ENCODE measurements around the gene XRCC2. TPM values are rescaled to one million over a fixed set of nuclear protein-coding genes. Genes with fewer than 3 reads are reported as not detected.

XRCC2 gene
- total RNA-seq, 4 donors from 2014 or later = 0.17 to 0.57 (median 0.43) TPM

GRCh38 chr7:152672626-152673025 is 3.3 kb downstream of the XRCC2 start:
- no peak for DNase-seq (ENCODE audit: extremely low spot score)
- Histone ChIP-seq H3K36me3 (no peaks in the 10 kb centered on the region), H3K27me3 (no peaks in the 10 kb centered on the region), H3K27ac (replicated peaks in 1 of 4) (no peak overlapping the region), H3K9me3 (no peaks in the 10 kb centered on the region), H3K4me1 (peaks cover 11 to 14% (median 12%) of the 10 kb centered on the region in 4 donors), H3K4me3 (no peak overlapping the region)
- WGBS = 86% methylated on average over 1 of the region's 1 CpG
- TF ChIP-seq CTCF (IDR thresholded peaks at IDR 0.05) = no peak
- intact Hi-C loops (cut with DNase I) = no loop called here

DNA sequence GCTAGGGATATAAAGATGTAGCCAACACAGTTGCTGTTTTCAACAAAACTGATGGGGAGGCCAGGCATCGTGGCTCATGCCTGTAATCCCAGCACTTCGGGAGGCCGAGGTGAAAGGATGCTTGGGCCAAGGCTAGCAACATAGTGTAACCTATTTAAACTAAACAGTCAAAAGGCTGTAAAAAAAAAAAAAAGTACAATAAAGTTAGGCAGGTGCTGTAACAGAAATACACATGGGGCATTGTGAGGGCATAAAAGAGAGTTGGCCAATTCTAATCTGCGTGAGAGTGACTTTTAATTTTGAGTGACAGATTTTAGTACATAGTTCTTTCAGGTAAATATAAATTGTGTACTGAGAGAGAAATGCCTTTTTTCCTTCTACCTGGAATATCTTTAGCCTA is 6.2 kb downstream of the XRCC2 start:
- no peak overlapping the region for H3K4me3 ChIP-seq
- no peaks in the 10 kb centered on the region for H3K9me3 ChIP-seq
- H3K27ac ChIP-seq (replicated peaks in 1 of 4) = no peak overlapping the region
- WGBS = 93% methylated on average over 4 of the region's 4 CpGs
- H3K36me3 ChIP-seq = no peaks in the 10 kb centered on the region
- peaks cover 0 to 1% (median under 1%) of the 10 kb centered on the region in 4 donors for H3K4me1 ChIP-seq
- intact Hi-C loops (cut with DNase I) = no loop called here
- TF ChIP-seq POLR2A (IDR thresholded peaks at IDR 0.05; ENCODE audit: low read depth) (no peak), CTCF (IDR thresholded peaks at IDR 0.05) (no peak), POLR2AphosphoS5 (IDR thresholded peaks at IDR 0.05) (no peak)
- H3K27me3 ChIP-seq = no peaks in the 10 kb centered on the region
- DNase-seq (ENCODE audit: extremely low spot score) = no peak

DNA sequence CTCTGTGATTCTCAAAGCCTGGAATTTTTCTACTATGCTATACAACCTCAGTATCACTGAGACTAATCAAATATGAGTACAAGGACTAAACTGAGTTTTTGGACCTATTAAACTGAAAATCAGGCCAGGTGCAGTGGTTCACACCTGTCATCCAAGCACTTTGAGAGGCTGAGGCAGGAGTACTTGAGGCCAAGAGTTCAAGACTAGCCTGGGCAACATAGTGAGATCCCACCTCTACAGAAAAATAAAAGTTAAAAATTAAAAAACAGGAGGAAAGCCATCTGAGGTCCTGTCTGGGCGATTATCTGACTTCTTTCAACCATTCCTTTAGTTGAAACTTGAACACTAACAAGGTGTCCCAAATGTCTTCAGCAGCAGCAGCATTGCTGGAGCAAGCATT is 7.0 kb downstream of the XRCC2 start:
- Histone ChIP-seq H3K27ac (replicated peaks in 1 of 4) (no peak overlapping the region), H3K9me3 (no peaks in the 10 kb centered on the region), H3K4me3 (no peak overlapping the region), H3K36me3 (no peaks in the 10 kb centered on the region), H3K27me3 (no peaks in the 10 kb centered on the region), H3K4me1 (no peaks in the 10 kb centered on the region)
- intact Hi-C loops (cut with DNase I) = no loop called here
- DNase-seq (ENCODE audit: extremely low spot score) = no peak
- 84% methylated on average over 1 of the region's 1 CpG for WGBS
- TF ChIP-seq POLR2A (IDR thresholded peaks at IDR 0.05; ENCODE audit: low read depth) (no peak), EP300 (IDR thresholded peaks at IDR 0.05) (no peak), POLR2AphosphoS5 (IDR thresholded peaks at IDR 0.05) (no peak), CTCF (IDR thresholded peaks at IDR 0.05) (no peak)

DNA sequence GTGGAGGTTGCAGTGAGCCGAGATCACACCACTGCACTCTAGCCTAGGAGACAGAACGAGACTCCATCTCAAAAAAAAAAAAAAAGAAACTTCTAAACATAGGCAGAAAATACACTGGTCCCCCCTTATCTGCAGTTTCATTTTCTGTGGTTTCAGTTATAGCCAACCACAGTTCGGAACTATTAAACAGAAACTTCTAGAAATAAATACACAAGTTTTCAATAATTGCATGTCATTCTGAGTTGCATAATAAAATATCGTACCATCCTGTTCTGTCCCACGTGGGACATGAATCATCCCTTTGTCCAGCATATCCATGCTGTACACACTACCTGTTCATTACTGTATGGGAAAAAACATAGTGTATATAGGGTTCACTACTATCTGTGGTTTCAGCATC is 8.0 kb downstream of the XRCC2 start:
- Histone ChIP-seq H3K36me3 (no peaks in the 10 kb centered on the region), H3K27me3 (no peaks in the 10 kb centered on the region), H3K9me3 (no peaks in the 10 kb centered on the region), H3K4me1 (no peaks in the 10 kb centered on the region), H3K27ac (replicated peaks in 1 of 4) (no peak overlapping the region), H3K4me3 (no peak overlapping the region)
- intact Hi-C loops (cut with DNase I) = no loop called here
- TF ChIP-seq POLR2A (IDR thresholded peaks at IDR 0.05; ENCODE audit: low read depth) (no peak), CTCF (IDR thresholded peaks at IDR 0.05) (no peak), POLR2AphosphoS5 (IDR thresholded peaks at IDR 0.05) (no peak), EP300 (IDR thresholded peaks at IDR 0.05) (no peak)
- 74% methylated on average over 5 of the region's 5 CpGs for WGBS
- DNase-seq (ENCODE audit: extremely low spot score) = no peak

GRCh38 chr7:152666078-152666477 is 9.9 kb downstream of the XRCC2 start:
- no peak for DNase-seq (ENCODE audit: extremely low spot score)
- Histone ChIP-seq H3K36me3 (no peaks in the 10 kb centered on the region), H3K27me3 (no peaks in the 10 kb centered on the region), H3K27ac (replicated peaks in 1 of 4) (no peak overlapping the region), H3K4me3 (no peak overlapping the region), H3K4me1 (no peaks in the 10 kb centered on the region), H3K9me3 (no peaks in the 10 kb centered on the region)
- no peak for TF ChIP-seq EP300 (IDR thresholded peaks at IDR 0.05)
- intact Hi-C loops (cut with DNase I) = no loop called here
- 76% methylated on average over 1 of the region's 1 CpG for WGBS
